ENCODE data around the gene RIMBP2.

The RIMBP2 gene

DNA sequence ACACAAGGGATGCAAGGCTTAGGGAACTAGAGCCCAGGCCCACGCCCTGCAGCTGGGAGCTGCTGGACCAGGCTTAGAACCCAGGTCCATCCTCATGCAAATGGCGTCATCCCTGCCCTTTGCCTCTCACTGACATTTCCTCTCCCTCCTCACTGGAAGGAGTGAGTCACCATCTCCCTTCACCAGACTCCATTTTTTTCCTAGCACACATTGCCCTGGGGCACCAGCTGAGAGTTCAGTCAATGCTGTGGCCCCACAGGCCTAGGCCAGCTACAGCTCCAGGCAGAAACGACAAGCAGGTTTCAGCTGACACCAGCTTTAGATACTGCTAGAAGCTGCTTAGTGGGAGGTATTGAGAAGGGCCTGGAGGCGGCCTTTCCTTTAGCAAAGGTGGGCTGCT, 98.9 kb downstream of the RIMBP2 start:
- no peak overlapping the region for H3K4me3 ChIP-seq (ENCODE audit: low read depth, low read length)
- no peak for DNase-seq (ENCODE audit: low read depth)
- no peak for TF ChIP-seq CTCF (IDR thresholded peaks at IDR 0.05; ENCODE audit: insufficient read depth, low read depth, low read length, missing control alignments)

DNA sequence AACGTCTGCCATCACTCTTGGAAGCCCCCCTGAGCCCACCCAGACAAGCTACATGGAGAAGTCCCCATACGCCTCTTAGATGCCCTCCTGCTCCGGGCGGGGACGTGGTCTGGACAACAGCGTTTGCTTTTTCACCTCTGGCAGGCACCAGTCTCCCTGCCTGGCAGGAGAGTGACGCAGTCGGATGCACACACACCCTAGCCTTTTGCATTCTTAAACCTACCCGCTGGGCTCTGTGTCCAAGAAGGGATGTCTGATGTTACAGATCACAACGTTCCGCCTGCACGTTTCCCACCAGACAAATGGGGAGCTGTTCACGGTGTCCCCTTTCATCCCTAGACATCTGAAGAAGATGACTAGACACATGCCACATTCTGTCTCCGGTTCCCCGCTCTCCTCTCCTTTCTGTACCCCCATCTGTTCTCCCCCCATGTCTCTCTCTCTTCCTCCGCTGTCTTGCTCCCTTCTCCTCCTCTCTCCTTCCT, 100.2 kb downstream of the RIMBP2 start:
- DNase-seq (ENCODE audit: low read depth), result no peak
- H3K4me3 ChIP-seq (ENCODE audit: low read depth, low read length), result no peak overlapping the region
- no peak for TF ChIP-seq CTCF (IDR thresholded peaks at IDR 0.05; ENCODE audit: insufficient read depth, low read depth, low read length, missing control alignments)

DNA sequence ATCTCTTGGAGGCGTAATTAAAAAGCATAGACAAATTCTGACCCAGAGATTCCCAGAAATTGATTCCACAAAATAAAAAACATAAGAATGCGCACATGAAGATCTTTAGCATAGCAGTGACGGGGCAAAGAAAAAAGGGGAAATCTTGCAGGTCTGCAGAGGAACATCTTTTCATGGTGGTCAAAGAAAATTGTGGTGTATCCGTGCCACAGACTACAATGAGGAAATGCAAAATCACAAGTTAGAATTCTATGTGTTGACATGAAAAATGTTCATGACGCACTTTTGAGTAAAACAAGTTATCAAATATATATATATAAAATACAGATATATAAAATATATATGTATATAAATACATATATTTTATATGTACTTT, 101.6 kb downstream of the RIMBP2 start:
- no peak for DNase-seq (ENCODE audit: low read depth)
- H3K4me3 ChIP-seq (ENCODE audit: low read depth, low read length), result no peak overlapping the region
- TF ChIP-seq CTCF (IDR thresholded peaks at IDR 0.05; ENCODE audit: insufficient read depth, low read depth, low read length, missing control alignments), result no peak

DNA sequence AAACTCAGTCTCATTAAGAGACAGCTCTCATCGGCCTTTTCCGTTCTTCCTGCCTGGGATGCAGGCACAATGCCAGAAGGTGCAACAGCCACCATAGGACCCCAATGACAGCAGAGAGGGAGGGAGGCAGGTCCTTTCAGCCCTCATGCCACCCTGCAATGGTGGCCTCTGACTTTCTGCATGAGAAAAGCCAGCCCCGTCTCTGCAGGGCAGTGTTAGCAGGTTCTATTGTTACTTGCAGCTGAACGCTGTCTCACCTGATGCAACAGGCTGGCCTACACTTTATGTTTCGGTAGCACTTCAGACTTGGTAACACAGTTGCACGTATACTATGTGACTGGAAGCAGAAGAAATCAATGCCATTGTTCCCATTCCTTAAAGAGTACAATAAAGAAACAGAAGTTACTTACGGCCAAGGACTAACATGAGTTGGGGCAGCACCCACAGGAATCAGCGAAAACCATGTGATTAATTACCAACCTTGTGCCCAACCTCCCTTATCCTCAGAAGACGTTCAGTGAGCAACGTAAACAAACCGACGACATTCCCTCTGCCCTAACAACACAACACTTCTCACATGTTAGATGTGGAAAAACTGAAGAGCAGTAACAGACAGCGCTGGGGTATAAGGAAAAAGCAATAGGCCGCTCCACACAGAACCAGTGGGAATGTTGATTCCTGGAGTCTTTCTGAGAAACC, 102.1 kb downstream of the RIMBP2 start:
- TF ChIP-seq CTCF (IDR thresholded peaks at IDR 0.05; ENCODE audit: insufficient read depth, low read depth, low read length, missing control alignments), result no peak
- no peak for DNase-seq (ENCODE audit: low read depth)
- H3K4me3 ChIP-seq (ENCODE audit: low read depth, low read length), result no peak overlapping the region

GRCh38 chr12:130613131-130613530, 103.0 kb downstream of the RIMBP2 start:
- no peak for DNase-seq (ENCODE audit: low read depth)
- no peak for TF ChIP-seq CTCF (IDR thresholded peaks at IDR 0.05; ENCODE audit: insufficient read depth, low read depth, low read length, missing control alignments)
- H3K4me3 ChIP-seq (ENCODE audit: low read depth, low read length), result no peak overlapping the region

- TF ChIP-seq CTCF (IDR thresholded peaks at IDR 0.05; ENCODE audit: insufficient read depth, low read depth, low read length, missing control alignments), result no peak
- no peak overlapping the region for H3K4me3 ChIP-seq (ENCODE audit: low read depth, low read length)
- no peak for DNase-seq (ENCODE audit: low read depth)
Measured at GRCh38 chr12:130611026-130611905, 104.8 kb downstream of the RIMBP2 start.

Data from GM12865 (cell line).